ENCODE data around the gene NR4A1.

DNA sequence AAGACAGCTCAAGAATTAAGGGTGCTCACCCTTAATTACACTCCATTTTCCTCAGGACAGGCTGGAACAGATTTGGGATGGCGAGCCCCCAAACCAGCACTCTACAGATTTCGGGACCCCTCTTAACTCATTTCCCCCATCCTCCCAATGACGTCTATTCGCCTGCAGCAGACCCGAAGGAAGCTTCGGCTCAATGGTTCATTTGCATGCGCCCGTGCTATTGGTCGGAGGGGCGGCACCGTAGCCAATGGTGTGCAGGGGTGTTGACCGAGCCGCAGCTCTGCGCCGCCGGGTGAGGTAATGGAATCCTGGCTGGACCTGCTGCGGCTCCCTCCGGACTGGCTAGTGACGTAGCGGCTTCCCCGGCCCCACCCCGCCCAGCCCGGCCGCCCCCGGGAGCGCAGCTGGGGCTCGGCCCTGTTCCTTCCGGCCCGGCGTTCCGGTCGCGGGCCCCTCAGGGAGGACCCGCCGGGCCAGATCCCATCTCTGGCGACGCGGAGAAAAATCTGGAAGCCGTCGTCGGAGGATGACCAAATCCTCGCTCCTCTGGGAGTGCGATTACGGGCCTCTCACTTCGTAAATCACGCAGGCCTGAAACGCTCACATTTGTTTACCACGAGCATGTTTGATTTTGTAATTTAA, 18.3 kb upstream of the NR4A1 start:
- TF ChIP-seq, protein P1, sequence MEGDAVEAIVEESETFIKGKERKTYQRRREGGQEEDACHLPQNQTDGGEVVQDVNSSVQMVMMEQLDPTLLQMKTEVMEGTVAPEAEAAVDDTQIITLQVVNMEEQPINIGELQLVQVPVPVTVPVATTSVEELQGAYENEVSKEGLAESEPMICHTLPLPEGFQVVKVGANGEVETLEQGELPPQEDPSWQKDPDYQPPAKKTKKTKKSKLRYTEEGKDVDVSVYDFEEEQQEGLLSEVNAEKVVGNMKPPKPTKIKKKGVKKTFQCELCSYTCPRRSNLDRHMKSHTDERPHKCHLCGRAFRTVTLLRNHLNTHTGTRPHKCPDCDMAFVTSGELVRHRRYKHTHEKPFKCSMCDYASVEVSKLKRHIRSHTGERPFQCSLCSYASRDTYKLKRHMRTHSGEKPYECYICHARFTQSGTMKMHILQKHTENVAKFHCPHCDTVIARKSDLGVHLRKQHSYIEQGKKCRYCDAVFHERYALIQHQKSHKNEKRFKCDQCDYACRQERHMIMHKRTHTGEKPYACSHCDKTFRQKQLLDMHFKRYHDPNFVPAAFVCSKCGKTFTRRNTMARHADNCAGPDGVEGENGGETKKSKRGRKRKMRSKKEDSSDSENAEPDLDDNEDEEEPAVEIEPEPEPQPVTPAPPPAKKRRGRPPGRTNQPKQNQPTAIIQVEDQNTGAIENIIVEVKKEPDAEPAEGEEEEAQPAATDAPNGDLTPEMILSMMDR (IDR thresholded peaks at IDR 0.05; ENCODE audit: low read length): no peak
- TF ChIP-seq EZH2 (optimal IDR thresholded peaks at IDR 0.05; ENCODE audit: low read depth, low read length) (no peak), EZH2phosphoT487 (IDR thresholded peaks at IDR 0.05; ENCODE audit: low read length) (no peak)
